ENCODE results near the gene RAB5B. TPM values are rescaled to one million over a fixed set of nuclear protein-coding genes. Genes with fewer than 3 reads are reported as not detected.
"Not testable (repeated sequence)": the region's sequence is repeated elsewhere in the genome, so short reads cannot be mapped to it uniquely, and the experiment has no call there.

Gene RAB5B
- total RNA-seq, 1 experiment from 2014 or later: 36.1 TPM

- DNase-seq (ENCODE audit: low read depth): no peak
- in situ Hi-C loops (cut with HindIII; ENCODE audit: low pct_unique_long_range_greater_than_20kb, low sequenced_read_pairs): no loop called here
Observed at GRCh38 chr12:56001487-56002100, 27.7 kb downstream of the RAB5B start.

GRCh38 chr12:56003376-56003775 is 29.5 kb downstream of the RAB5B start:
- in situ Hi-C loops (cut with HindIII; ENCODE audit: low pct_unique_long_range_greater_than_20kb, low sequenced_read_pairs); DNase-seq (ENCODE audit: low read depth): not testable (repeated sequence)

GRCh38 chr12:56004211-56004610 is 30.3 kb downstream of the RAB5B start:
- no peak for DNase-seq (ENCODE audit: low read depth)
- in situ Hi-C loops (cut with HindIII; ENCODE audit: low pct_unique_long_range_greater_than_20kb, low sequenced_read_pairs): no loop called here

- peak; percentile 23 for DNase-seq (ENCODE audit: low read depth)
- in situ Hi-C loops (cut with HindIII; ENCODE audit: low pct_unique_long_range_greater_than_20kb, low sequenced_read_pairs): no loop called here
Observed at GRCh38 chr12:56007564-56008559, 34.0 kb downstream of the RAB5B start.

- no peak for DNase-seq (ENCODE audit: low read depth)
- in situ Hi-C loops (cut with HindIII; ENCODE audit: low pct_unique_long_range_greater_than_20kb, low sequenced_read_pairs): no loop called here
Observed at GRCh38 chr12:56010111-56010570, 36.3 kb downstream of the RAB5B start.

DNA sequence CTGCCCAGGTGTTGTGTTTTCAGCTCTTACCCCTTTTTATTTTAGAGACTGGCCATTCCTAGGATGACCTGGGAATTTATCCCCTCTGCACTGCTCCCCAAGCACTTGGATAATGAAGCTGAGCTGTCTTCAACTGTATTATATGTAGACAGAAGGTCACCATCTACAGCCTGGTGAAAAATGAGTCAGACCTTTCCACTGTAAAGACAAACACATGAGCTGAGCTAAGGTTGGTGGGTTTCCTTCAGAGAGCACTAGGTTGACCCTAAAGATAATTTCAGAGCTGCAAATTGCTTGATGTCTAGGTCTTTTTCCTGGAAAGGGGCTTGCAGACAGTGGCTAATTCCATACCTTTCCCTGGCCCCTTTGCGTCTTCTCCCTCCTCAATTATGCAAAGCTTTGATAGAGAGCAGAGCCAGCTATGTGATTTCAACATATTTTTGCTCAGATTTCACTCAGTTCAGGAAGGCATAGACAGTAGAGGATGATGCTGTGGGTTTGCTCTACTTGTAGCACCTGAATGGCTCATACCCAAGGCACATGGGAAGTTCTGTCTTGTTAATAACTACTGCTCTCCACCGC is 37.7 kb downstream of the RAB5B start:
- in situ Hi-C loops (cut with HindIII; ENCODE audit: low pct_unique_long_range_greater_than_20kb, low sequenced_read_pairs): no loop called here
- no peak for DNase-seq (ENCODE audit: low read depth)

DNA sequence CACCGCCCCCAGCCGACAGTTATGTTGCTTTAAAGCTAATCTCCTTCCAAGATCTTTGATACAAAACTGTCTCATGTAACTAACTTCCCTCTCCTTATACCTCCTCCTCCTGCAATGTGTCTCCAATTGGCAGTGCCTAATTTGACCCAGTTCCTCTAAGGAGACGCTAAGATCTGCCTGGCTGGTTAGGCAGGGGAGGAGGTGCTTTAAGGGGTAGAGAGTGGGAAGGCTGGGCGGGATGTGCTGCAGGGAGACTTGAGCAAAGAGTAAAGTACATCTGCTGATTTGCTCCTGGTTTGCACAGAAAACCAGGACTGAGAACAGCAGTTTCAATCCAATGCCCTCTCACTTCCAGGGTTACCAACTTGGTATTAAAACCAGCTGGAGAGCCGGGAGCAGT is 39.6 kb downstream of the RAB5B start:
- DNase-seq (ENCODE audit: low read depth): no peak
- in situ Hi-C loops (cut with HindIII; ENCODE audit: low pct_unique_long_range_greater_than_20kb, low sequenced_read_pairs): no loop called here

DNA sequence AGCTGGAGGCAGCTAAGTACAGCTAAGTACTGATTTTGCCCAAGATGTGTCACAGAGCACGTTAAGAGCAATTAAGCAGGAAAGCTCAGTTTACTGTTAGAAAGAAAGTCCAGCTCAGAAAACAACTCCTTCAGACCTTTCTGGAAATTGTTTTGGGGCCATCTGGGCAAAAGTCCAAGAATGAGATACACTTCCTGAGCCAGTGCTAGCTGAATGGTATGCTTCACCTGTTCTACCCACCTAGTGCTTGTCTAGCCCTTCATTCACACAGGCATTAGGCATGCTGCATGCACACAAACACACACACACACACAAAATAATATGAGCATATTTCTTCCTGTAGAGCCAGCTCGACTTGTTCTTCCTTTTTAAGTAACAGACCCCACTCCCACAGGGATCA is 40.3 kb downstream of the RAB5B start:
- in situ Hi-C loops (cut with HindIII; ENCODE audit: low pct_unique_long_range_greater_than_20kb, low sequenced_read_pairs): no loop called here
- no peak for DNase-seq (ENCODE audit: low read depth)

DNA sequence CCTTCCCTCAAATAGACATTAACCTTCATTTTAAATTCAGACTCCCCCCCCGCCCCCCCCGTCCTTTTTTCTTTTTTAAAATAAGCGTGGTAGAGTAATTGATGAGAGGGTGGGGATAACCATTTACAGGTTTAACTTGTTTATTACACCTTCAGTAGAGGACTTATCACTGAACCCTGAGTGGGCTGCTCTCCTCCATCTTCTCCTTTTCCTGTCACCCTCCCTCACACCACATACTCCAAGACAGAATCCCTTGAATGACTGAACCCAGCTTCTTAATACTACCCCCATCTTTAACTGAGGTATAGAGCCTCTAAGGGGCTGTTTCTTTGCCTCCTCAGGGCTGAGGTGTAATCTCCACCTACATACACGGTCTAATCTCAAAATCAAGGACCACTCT is 43.3 kb downstream of the RAB5B start:
- DNase-seq (ENCODE audit: low read depth): no peak
- in situ Hi-C loops (cut with HindIII; ENCODE audit: low pct_unique_long_range_greater_than_20kb, low sequenced_read_pairs): no loop called here

- in situ Hi-C loops (cut with HindIII; ENCODE audit: low pct_unique_long_range_greater_than_20kb, low sequenced_read_pairs): no loop called here
- DNase-seq (ENCODE audit: low read depth): no peak
Observed at GRCh38 chr12:56018356-56018755, 44.5 kb downstream of the RAB5B start.

DNA sequence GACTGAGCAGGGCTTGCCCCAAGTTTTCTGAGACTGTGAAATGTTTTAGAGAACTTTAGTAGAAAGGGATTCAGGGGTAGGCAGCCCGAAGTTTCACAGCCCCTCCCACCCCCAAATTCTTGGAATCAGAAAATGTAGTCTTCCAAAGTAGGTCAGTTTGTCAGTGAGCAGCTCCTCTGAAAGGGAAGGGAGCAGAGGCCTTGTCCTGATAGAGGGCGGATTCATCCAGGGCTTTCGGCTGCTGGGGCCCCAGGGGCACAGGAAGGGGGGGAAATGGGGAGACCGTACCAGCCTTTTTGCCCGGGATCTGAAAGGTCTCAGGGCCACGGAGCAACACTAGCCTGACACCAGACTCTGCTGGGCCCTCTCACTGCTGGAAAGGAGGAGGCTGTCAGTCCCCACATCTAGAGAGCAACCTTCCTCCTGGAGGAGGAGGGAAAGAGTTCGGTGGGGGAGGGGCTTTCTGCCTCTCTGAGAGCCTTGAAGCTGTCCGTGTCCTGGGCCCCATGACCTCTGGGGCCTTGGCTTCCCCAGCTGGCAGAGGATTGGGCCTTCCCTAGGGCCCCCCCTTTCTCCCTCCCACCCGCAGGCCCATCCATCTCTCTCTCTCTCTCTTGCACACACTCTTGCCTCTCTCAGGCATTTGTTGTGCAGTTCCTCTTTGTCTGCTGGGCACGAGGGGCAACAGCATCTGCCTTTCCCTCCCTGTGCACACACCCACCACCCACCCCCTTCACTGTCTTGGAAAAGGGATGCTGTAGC is 46.7 kb downstream of the RAB5B start, which contains the start of gene IKZF4:
IKZF4 (plus strand) TSS at position 621 of the 762 bp plus-strand sequence. CDS start 451 bp downstream, outside the sequence.
- in situ Hi-C loops (cut with HindIII; ENCODE audit: low pct_unique_long_range_greater_than_20kb, low sequenced_read_pairs): no loop called here
- no peak for DNase-seq (ENCODE audit: low read depth)

DNA sequence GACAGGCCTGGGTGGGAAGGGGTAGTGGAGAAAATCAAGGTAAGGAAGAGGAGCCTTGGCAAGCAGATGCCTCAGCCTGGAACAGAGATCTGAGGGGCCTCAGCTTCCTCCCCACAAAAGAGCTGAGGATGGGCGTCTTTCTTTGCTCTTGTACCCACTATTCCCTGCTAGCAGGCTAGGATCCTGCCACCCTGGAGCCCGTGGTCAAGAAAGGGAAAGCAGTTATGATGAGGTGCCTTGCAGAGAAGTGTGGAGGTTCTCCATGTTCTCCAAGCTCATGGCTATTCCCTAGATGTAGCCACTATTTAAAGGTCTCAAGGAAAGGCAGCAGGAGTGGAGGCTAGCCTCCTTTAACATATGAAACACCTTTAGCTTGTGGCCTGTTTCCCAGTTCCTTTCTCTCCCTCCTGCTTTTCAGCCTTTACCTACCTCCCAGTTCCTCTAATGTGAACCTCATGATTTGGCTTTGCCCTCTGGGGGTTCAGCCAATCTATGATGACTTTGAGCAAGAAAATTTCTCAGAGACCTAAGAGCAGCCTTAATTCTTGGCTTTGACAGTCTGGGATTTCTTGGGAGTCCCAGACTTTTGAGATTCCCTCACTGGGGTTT is 48.1 kb downstream of the RAB5B start:
- in situ Hi-C loops (cut with HindIII; ENCODE audit: low pct_unique_long_range_greater_than_20kb, low sequenced_read_pairs): no loop called here
- DNase-seq (ENCODE audit: low read depth): no peak

- no peak for DNase-seq (ENCODE audit: low read depth)
- in situ Hi-C loops (cut with HindIII; ENCODE audit: low pct_unique_long_range_greater_than_20kb, low sequenced_read_pairs): no loop called here
Observed at GRCh38 chr12:56028511-56029165, 54.8 kb downstream of the RAB5B start.

DNA sequence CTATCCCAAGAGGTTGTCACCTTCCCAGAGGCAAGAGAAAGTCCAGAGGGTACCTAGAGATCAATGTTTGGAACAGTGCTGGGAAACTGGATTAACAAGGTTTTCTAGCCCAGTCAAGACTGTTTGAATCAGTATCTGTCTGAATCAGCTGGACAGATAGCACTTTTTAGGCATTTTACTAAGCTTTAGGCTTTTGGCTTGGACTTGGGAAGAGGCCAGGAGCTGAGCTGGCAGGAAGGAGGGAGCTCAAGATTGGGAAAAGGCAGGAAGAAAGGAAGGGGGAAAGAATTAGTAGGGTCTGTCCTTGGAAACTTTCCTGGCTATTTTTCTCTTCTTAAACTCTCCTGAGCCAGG is 55.3 kb downstream of the RAB5B start:
- in situ Hi-C loops (cut with HindIII; ENCODE audit: low pct_unique_long_range_greater_than_20kb, low sequenced_read_pairs): no loop called here
- DNase-seq (ENCODE audit: low read depth): no peak

GRCh38 chr12:56029666-56030293 is 55.9 kb downstream of the RAB5B start:
- DNase-seq (ENCODE audit: low read depth): peak; percentile 44
- in situ Hi-C loops (cut with HindIII; ENCODE audit: low pct_unique_long_range_greater_than_20kb, low sequenced_read_pairs): no loop called here

- no peak for DNase-seq (ENCODE audit: low read depth)
- in situ Hi-C loops (cut with HindIII; ENCODE audit: low pct_unique_long_range_greater_than_20kb, low sequenced_read_pairs): no loop called here
Observed at GRCh38 chr12:56031987-56032386, 58.1 kb downstream of the RAB5B start.
